ENCODE measurements around the gene RAX.

The RAX gene

GRCh38 chr18:59272891-59273758 is at the start of gene RAX:
Gene RAX, minus strand, starts transcription at chr18:59273454. Its CDS starts 248 bp downstream, at chr18:59273206.
- no peak for DNase-seq

- no peak for DNase-seq
Measured at GRCh38 chr18:59318460-59319050, 45.3 kb upstream of the RAX start, which contains the start of gene CPLX4. Gene CPLX4, minus strand, starts transcription at chr18:59318649. Its CDS starts 187 bp downstream, at chr18:59318462.

GRCh38 chr18:59311631-59312030 is 38.4 kb upstream of the RAX start:
- no peak for DNase-seq

GRCh38 chr18:59308938-59309260 is 35.6 kb upstream of the RAX start:
- DNase-seq: no peak

- peak; percentile 36 for DNase-seq
Measured at GRCh38 chr18:59308248-59308937, 35.1 kb upstream of the RAX start.

- no peak for DNase-seq
Measured at GRCh38 chr18:59306640-59307039, 33.4 kb upstream of the RAX start.

- DNase-seq: no peak
Measured at GRCh38 chr18:59305295-59305694, 32.0 kb upstream of the RAX start.

- DNase-seq: no peak
Measured at GRCh38 chr18:59303656-59304195, 30.5 kb upstream of the RAX start.

GRCh38 chr18:59303006-59303405 is 29.8 kb upstream of the RAX start:
- DNase-seq: no peak

GRCh38 chr18:59301929-59302328 is 28.7 kb upstream of the RAX start:
- no peak for DNase-seq

- no peak for DNase-seq
Measured at GRCh38 chr18:59300676-59301285, 27.5 kb upstream of the RAX start.

- no peak for DNase-seq
Measured at GRCh38 chr18:59298871-59299270, 25.6 kb upstream of the RAX start.

GRCh38 chr18:59293317-59293716 is 20.1 kb upstream of the RAX start:
- no peak for DNase-seq

GRCh38 chr18:59286341-59286740 is 13.1 kb upstream of the RAX start:
- no peak for DNase-seq

GRCh38 chr18:59282341-59282740 is 9.1 kb upstream of the RAX start:
- no peak for DNase-seq

GRCh38 chr18:59279722-59280121 is 6.5 kb upstream of the RAX start:
- no peak for DNase-seq

GRCh38 chr18:59279193-59279592 is 5.9 kb upstream of the RAX start:
- no peak for DNase-seq

GRCh38 chr18:59278793-59279192 is 5.5 kb upstream of the RAX start:
- no peak for DNase-seq

GRCh38 chr18:59276047-59276446 is 2.8 kb upstream of the RAX start:
- DNase-seq: no peak

GRCh38 chr18:59275406-59275949 is 2.2 kb upstream of the RAX start:
- no peak for DNase-seq

GRCh38 chr18:59274533-59274928 is 1.3 kb upstream of the RAX start:
- DNase-seq: no peak

GRCh38 chr18:59273759-59274532 is 692 bp upstream of the RAX start:
- DNase-seq: no peak

Data from NCI-H2029 treated with DMSO at 0.1 percent for 48 hours (cell line).